Globus pallidus (tissue), 1 donor: Measurements from ENCODE around the gene FBN3.
"Not testable (repeated sequence)": the region's sequence is repeated elsewhere in the genome, so short reads cannot be mapped to it uniquely, and the experiment has no call there.

ENCODE experiments used
- DNase-seq: peaks from one replicate; pipeline ENCODE4 v3.0.0-alpha.2; 2015; ENCODE audit warnings: low spot score

Gene FBN3

GRCh38 chr19:8149261-8150094, at the start of gene FBN3:
Gene FBN3, minus strand, starts transcription at chr19:8149592. Its CDS starts 2,112 bp downstream, at chr19:8147480.
- DNase-seq = no peak

GRCh38 chr19:8196271-8196927, 47.0 kb upstream of the FBN3 start:
- DNase-seq = no peak

DNA sequence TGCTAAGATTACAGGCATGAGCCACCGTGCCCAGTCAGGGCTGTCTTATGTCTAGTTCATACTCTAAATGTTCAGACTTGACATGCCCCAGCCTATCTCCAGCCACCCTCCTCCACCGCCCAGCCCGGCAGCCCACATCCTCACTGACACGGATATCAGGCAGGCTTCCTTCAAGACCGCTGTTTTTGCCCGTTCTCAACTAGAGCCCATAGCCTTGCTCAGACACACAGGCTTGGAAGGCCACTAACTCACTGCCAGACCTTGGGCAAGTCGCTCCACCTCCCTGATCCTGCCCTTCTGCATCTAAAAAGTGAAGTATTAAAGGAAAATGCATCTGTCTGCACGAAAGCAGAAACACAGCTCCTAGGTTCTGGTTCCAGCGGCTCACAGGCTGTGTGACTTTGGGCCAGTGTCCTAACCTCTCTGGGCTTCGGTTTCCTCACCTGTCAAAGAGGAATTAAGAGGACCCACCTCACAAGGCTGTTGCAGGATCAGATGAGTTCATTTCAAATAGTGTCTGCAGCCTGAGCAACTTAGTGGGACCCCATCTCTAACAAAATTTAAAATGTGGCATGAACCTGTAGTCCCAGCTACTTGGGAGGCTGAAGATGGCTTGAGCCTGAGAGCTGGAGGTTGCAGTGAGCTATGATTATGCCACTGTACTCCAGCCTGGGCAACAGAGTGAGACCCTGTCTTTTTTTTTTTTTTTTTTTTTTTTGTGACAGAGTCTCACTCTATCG, 45.3 kb upstream of the FBN3 start:
- DNase-seq = no peak

DNA sequence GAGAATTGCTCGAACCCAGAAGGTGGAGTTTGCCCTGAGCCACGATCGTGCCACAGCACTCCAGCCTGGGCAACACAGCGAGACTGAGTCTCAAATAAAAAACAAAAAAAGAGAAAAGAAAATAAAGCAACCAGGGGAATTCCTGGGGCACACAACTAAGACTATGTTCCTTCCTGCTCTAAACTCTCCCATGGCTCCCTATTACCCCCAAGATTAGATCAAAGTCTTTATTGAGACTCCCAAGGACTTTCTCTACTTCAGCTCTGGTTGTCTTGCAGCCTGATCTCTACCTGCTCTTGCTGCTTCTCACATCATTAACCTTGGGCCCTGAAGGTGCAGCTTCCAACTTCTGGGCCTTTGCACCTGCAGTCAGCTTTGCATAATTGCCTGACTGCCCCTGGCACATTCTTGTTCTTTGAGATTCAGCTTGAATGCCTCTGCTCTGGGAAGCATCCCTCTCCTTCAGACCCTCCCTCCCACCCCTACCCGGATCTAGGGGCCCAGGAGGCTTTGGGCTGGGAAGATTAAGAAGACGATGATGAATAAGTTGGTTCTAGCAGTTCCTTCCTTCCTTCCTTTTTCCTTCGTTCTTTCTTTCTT, 42.9 kb upstream of the FBN3 start:
- DNase-seq = no peak

GRCh38 chr19:8185343-8186068, 36.1 kb upstream of the FBN3 start:
- no peak for DNase-seq

DNA sequence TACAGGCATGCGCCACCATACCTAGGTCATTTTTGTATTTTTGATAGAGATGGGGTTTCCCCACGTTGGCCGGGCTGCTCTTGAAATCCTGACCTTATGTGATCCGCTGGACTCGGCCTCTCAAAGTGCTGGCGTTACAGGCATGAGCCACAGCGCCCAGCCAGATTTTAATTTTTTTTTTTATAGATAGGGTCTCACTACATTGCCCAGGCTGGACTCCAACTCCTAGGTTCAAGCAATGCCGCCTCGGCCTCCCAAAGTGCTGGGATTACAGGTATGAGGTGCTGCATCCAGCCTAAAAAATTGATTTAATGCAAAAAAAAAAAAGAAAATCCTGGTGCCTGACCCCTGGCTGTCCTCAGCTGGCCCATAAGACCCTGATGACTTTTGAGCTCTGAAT, 34.9 kb upstream of the FBN3 start:
- no peak for DNase-seq

GRCh38 chr19:8180018-8180417, 30.6 kb upstream of the FBN3 start:
- DNase-seq = no peak

DNA sequence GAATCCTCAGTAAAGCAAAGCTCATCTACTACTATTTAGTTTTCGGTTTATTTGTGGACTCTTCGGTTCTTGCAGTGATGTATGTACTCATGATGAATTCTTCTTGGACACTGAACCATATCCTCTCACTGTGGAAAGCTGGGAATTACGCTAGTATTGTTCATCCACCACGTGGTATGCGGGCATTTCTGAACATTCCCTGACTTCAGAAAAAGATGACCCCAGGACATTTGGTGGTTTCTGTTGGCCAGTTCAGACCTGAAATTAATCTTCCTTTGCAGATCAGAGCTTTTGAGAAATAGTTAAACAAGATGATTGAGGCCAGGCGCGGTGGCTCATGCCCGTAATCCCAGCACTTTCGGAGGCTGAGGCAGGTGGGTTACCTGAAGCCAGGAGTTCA, 25.3 kb upstream of the FBN3 start:
- DNase-seq = no peak

DNA sequence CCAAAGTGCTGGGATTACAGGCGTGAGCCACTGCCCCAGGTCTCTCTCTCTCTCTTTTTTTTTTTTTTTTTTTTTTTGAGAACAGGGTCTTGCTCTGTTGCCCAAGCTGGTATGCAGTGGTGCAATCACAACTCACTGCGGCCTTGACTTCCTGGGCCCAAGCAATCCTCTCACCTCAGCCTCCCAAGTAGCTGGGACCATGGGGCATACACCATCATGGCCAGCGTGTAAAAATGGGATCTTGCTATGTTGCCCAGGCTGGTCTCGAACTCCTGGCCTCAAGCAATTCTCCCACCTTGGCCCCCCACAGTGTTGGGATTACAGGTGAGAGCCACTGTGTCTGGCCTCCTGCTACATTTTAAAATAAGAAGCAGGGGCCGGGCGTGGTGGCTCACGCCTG, 19.1 kb upstream of the FBN3 start:
- DNase-seq = no peak

- DNase-seq = no peak
These were observed 18.6 kb upstream of the FBN3 start for GRCh38 chr19:8167985-8168384.

DNA sequence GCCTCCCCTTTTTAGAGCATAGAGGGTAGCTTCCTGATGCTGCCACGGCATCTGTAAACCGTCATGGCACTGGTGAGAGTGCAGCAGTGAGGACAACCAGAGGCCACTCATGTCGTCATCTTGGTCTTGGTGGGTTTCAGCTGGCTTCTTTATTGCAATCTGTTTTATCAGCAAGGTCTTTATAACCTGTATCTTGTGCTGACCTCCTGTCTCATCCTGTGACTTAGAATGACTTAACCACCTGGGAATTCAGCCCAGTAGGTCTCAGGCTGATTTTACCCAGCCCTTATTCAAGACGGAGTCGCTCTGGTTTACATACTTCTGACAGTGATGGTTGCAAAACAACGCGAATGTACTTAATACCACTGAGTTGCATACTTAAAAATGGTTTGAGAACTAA, 14.4 kb upstream of the FBN3 start:
- DNase-seq = no peak

DNA sequence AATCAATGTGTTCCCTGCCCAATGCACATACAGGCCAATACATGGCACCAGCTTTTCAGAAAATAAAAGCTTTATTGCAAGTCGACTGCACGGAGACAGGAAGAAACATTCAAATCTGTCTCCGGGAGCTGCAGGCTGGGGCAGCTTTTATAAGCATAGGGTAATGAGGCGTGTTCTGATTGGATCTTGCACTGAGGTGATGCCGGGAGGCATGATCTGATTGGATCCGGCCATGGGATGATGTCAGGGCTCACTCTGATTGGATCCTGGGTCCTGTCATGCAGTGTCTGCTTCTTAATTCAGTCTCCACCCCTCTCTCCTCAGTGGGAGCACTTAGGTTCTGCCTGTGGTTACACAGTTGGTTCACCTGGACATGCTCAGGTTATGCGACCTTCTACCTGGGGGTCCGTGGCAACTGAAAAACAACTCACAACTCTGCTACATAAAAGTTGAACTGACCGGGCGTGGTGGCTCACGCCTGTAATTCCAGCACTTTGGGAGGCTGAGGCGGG, 11.8 kb upstream of the FBN3 start:
- peak; percentile 20 for DNase-seq

DNA sequence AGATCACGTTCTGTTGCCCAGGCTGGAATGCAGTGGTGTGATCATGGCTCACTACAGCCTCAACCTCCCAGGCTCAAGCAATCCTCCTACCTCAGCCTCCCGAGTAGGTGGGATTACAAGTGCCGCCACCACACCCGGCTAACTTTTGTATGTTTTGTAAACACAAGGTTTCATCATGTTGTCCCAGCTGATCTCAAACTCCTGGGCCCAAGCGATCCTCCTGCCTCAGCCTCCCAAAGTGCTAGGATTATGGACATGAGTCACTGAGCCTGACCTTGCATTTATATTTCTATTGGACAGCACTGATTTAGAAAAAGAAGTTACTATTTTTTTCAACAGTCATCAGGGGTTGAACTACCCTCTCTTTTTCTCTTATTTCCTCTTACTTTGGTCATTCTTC, 9.9 kb upstream of the FBN3 start:
- not testable (repeated sequence) for DNase-seq

DNA sequence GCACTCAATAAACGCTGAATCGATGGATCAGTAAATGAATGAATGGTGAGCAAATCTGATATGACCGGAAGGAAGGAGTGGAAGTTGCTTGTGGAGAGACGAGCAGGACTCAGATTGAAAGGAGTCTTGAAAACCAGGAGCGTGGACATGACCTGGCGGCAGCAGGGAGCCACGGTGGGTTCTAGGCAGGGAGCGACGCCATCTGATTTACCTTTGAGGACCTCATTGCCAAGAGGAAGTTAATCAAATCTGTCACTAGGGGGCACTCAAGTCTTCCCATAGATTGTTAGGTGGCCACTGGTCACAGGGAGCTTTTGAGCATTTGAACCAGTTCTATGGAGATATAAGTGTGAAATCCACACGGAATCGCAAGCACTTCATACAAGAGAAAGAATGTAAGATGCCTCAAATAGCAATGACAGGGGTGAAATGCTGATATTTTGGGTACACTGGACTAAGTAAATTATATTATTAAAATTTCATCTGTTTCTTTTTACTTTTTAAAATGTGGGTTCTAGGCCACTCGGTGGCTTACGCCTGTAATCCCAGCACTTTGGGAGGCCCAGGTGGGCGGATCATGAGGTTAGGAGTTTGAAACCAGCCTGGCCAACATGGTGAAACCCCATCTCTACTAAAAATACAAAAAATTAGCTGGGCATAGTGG, 9.2 kb upstream of the FBN3 start:
- peak; percentile 88 for DNase-seq

GRCh38 chr19:8155318-8155717, 5.9 kb upstream of the FBN3 start:
- DNase-seq = no peak

GRCh38 chr19:8154014-8154413, 4.6 kb upstream of the FBN3 start:
- not testable (repeated sequence) for DNase-seq

DNA sequence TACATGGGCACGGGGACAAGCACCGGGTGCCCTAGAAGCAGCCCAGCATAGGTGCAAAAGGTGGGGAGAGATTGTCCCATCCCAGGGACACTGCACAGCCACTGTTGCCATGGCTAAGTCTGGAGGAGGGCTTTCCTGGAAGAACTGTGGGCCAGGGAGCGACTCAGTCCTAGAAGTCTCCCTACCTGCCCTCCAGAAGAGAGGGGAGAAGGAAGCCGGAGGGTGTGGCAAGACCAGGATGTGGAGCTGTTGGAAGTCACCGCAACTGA, 2.3 kb upstream of the FBN3 start:
- DNase-seq = no peak

- no peak for DNase-seq
These were observed 1.8 kb upstream of the FBN3 start for GRCh38 chr19:8150998-8151766.

DNA sequence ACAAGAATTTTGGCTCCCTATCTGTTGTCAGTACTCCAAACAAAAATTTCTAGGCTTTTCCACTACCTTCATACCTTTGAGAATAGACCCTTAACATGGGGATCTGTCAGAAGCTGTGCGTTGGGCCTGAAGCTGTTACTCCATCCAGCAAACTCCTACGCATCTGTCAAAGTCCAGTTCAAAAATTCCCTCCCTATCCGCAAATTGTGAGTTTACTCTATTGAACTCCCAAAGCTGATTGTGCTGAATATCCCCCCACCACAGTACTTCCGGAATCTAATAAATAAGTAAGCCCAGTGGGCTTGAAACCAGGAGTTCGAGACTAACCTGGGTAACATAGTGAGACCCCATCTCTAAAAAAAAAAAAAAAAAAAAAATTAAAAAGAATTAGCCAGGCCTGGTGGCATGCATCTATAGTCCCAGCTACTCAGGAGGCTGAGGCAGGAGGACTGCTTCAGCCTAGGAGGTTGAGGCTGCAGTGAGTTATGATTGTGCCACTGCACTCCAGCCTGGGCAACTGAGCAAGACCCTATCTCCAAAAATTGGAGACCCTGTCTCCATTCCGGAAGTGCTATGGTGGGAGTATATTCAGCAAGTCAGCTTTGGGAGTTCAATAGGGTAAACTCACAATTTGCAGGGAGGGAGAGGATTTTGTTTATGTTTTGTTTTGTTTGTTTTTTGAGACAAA, 930 bp upstream of the FBN3 start:
- DNase-seq = no peak
